SK-N-SH treated with all-trans-retinoic acid at 6 μM for 48 hours (cell line): Measurements from ENCODE around the gene AUTS2.

Experiments used
- ATAC-seq: fragments of 200-7000 bp; cut with Tn5 transposase; 3 replicates; pipeline ENCODE4 v1.9.1; 2020; ENCODE audit warnings: mild to moderate bottlenecking, moderate library complexity
- ARNTL ChIP-seq: fragments of 450-650 bp; formaldehyde crosslinking; IDR thresholded peaks from 2 replicates; pipeline ENCODE4 v1.5.0; 2020; ENCODE audit warnings: low read depth, mild to moderate bottlenecking, moderate library complexity, borderline replicate concordance
- BACH2 ChIP-seq: fragments of 250-450 bp; sonication (Bioruptor Pico); IDR thresholded peaks from 2 replicates; pipeline ENCODE4 v1.9.0; 2021; ENCODE audit warnings: mild to moderate bottlenecking, borderline replicate concordance
- CREB5 ChIP-seq: fragments of 250-450 bp; sonication (Bioruptor Pico); IDR thresholded peaks from 2 replicates; pipeline ENCODE4 v1.5.1; 2020; ENCODE audit warnings: low read depth, mild to moderate bottlenecking, moderate library complexity
- CSDC2 ChIP-seq: fragments of 250-450 bp; sonication (Bioruptor Pico); IDR thresholded peaks from 2 replicates; pipeline ENCODE4 v1.5.0; 2020; ENCODE audit warnings: mild to moderate bottlenecking, moderate library complexity
- CSRNP3 ChIP-seq: fragments of 250-450 bp; sonication (Bioruptor Pico); IDR thresholded peaks from 2 replicates; pipeline ENCODE4 v1.5.1; 2021; ENCODE audit warnings: mild to moderate bottlenecking, moderate library complexity
- ESRRG ChIP-seq: fragments of 250-450 bp; sonication (Bioruptor Pico); IDR thresholded peaks from 2 replicates; pipeline ENCODE4 v1.6.1; 2021; ENCODE audit warnings: mild to moderate bottlenecking
- GLIS3 ChIP-seq: fragments of 250-450 bp; sonication (Bioruptor Pico); IDR thresholded peaks from 2 replicates; pipeline ENCODE4 v1.5.0; 2020; ENCODE audit warnings: mild to moderate bottlenecking, moderate library complexity
- ISL1 ChIP-seq: fragments of 250-450 bp; sonication (Bioruptor Pico); IDR thresholded peaks from 2 replicates; pipeline ENCODE4 v2.1.2; 2022; ENCODE audit warnings: mild to moderate bottlenecking, moderate library complexity
- OSR1 ChIP-seq: fragments of 250-450 bp; sonication (Bioruptor Pico); IDR thresholded peaks from 2 replicates; pipeline ENCODE4 v1.8.0; 2022; ENCODE audit warnings: moderate library complexity, mild to moderate bottlenecking, inconsistent platforms
- POU6F1 ChIP-seq: fragments of 250-450 bp; sonication (Bioruptor Pico); IDR thresholded peaks from 2 replicates; pipeline ENCODE4 v1.8.0; 2021; ENCODE audit warnings: low read depth, mild to moderate bottlenecking, moderate library complexity, borderline replicate concordance
- PPARA ChIP-seq: fragments of 250-450 bp; sonication (Bioruptor Pico); IDR thresholded peaks from 2 replicates; pipeline ENCODE4 v1.5.0; 2020; ENCODE audit warnings: mild to moderate bottlenecking, borderline replicate concordance
- RARB ChIP-seq: fragments of 250-450 bp; sonication (Bioruptor Pico); IDR thresholded peaks from 2 replicates; pipeline ENCODE4 v1.8.0; 2021; ENCODE audit warnings: mild to moderate bottlenecking, moderate library complexity
- SNAI2 ChIP-seq: fragments of 250-450 bp; sonication (Bioruptor Pico); IDR thresholded peaks from 2 replicates; pipeline ENCODE4 v1.5.0; 2020; ENCODE audit warnings: mild to moderate bottlenecking, moderate library complexity
- TCF4 ChIP-seq: fragments of 250-450 bp; sonication (Bioruptor Pico); IDR thresholded peaks from 2 replicates; pipeline ENCODE4 v1.8.0; 2021; ENCODE audit warnings: mild to moderate bottlenecking, moderate library complexity, borderline replicate concordance
- TOX ChIP-seq: fragments of 250-450 bp; sonication (Bioruptor Pico); IDR thresholded peaks from 2 replicates; pipeline ENCODE4 v1.8.0; 2021; ENCODE audit warnings: mild to moderate bottlenecking, moderate library complexity, borderline replicate concordance
- TSHZ2 ChIP-seq: fragments of 250-450 bp; sonication (Bioruptor Pico); IDR thresholded peaks from 2 replicates; pipeline ENCODE4 v1.5.0; 2020; ENCODE audit warnings: mild to moderate bottlenecking, moderate library complexity
- ZC3H10 ChIP-seq: fragments of 250-450 bp; sonication (Bioruptor Pico); IDR thresholded peaks from 2 replicates; pipeline ENCODE4 v1.5.1; 2021; ENCODE audit warnings: mild to moderate bottlenecking, moderate library complexity
- ZFP3 ChIP-seq: fragments of 250-450 bp; sonication (Bioruptor Pico); IDR thresholded peaks from 2 replicates; pipeline ENCODE4 v1.5.0; 2020; ENCODE audit warnings: mild to moderate bottlenecking, moderate library complexity
- ZFP30 ChIP-seq: fragments of 450-650 bp; formaldehyde crosslinking; IDR thresholded peaks from 2 replicates; pipeline ENCODE4 v1.5.0; 2022; ENCODE audit warnings: mild to moderate bottlenecking, moderate library complexity
- ZNF565 ChIP-seq: fragments of 450-650 bp; formaldehyde crosslinking; conservative IDR thresholded peaks from 2 replicates; pipeline ENCODE4 v1.5.0; 2020; ENCODE audit warnings: low read depth, mild to moderate bottlenecking, moderate library complexity
- ZNF70 ChIP-seq: fragments of 450-650 bp; formaldehyde crosslinking; IDR thresholded peaks from 2 replicates; pipeline ENCODE4 v1.5.0; 2020; ENCODE audit warnings: mild to moderate bottlenecking, moderate library complexity
- ZNF8 ChIP-seq: fragments of 450-650 bp; formaldehyde crosslinking; IDR thresholded peaks from 2 replicates; pipeline ENCODE4 v1.5.0; 2020; ENCODE audit warnings: mild to moderate bottlenecking, moderate library complexity

The AUTS2 gene

GRCh38 chr7:69994886-69995542 lies 396.7 kb downstream of the AUTS2 start:
- no peak for TF ChIP-seq OSR1 (CRISPR knock-in tag)
- no peak for TF ChIP-seq GLIS3
- no peak for TF ChIP-seq ZC3H10 (CRISPR knock-in tag)
- no peak for TF ChIP-seq TOX (CRISPR knock-in tag)
- TF ChIP-seq ZNF565: no peak
- TF ChIP-seq TCF4 (CRISPR knock-in tag): no peak
- ATAC-seq: no peak

- no peak for ATAC-seq
Measured at GRCh38 chr7:69996121-69996520, 397.8 kb downstream of the AUTS2 start.

GRCh38 chr7:70000737-70001348 lies 402.6 kb downstream of the AUTS2 start:
- ATAC-seq: peak; percentile 64
- TF ChIP-seq TOX (CRISPR knock-in tag): no peak
- no peak for TF ChIP-seq CSDC2 (CRISPR knock-in tag)
- TF ChIP-seq TCF4 (CRISPR knock-in tag): no peak
- TF ChIP-seq ESRRG: no peak
- no peak for TF ChIP-seq ZNF70 (CRISPR knock-in tag)
- no peak for TF ChIP-seq ZNF8 (CRISPR knock-in tag)
- TF ChIP-seq OSR1 (CRISPR knock-in tag): no peak
- no peak for TF ChIP-seq ZNF565
- no peak for TF ChIP-seq PPARA (CRISPR knock-in tag)
- no peak for TF ChIP-seq GLIS3
- TF ChIP-seq SNAI2 (CRISPR knock-in tag): no peak

More at GRCh38 chr7:69996121-69996520, 397.8 kb downstream of the AUTS2 start:
- TF ChIP-seq GLIS3 (no peak), TCF4 (CRISPR knock-in tag) (no peak), ZNF70 (CRISPR knock-in tag) (no peak), ZNF8 (CRISPR knock-in tag) (no peak), CSRNP3 (CRISPR knock-in tag) (no peak), SNAI2 (CRISPR knock-in tag) (no peak), ISL1 (CRISPR knock-in tag) (no peak), ARNTL (CRISPR knock-in tag) (no peak), CSDC2 (CRISPR knock-in tag) (no peak), CREB5 (CRISPR knock-in tag) (no peak), RARB (CRISPR knock-in tag) (no peak), ZC3H10 (CRISPR knock-in tag) (no peak), ZNF565 (no peak), ZFP30 (CRISPR knock-in tag) (no peak), ESRRG (no peak), ZFP3 (CRISPR knock-in tag) (no peak), POU6F1 (CRISPR knock-in tag) (no peak), OSR1 (CRISPR knock-in tag) (no peak)

- ATAC-seq: no peak
- no peak for TF ChIP-seq ZFP3 (CRISPR knock-in tag)
- no peak for TF ChIP-seq ARNTL (CRISPR knock-in tag)
- TF ChIP-seq POU6F1 (CRISPR knock-in tag): no peak
- no peak for TF ChIP-seq TSHZ2 (CRISPR knock-in tag)
- no peak for TF ChIP-seq TOX (CRISPR knock-in tag)
- TF ChIP-seq SNAI2 (CRISPR knock-in tag): no peak
- TF ChIP-seq ZNF565: no peak
- no peak for TF ChIP-seq CREB5 (CRISPR knock-in tag)
- no peak for TF ChIP-seq OSR1 (CRISPR knock-in tag)
- no peak for TF ChIP-seq ZNF70 (CRISPR knock-in tag)
- no peak for TF ChIP-seq ZNF8 (CRISPR knock-in tag)
- TF ChIP-seq BACH2 (CRISPR knock-in tag): no peak
Measured at GRCh38 chr7:70005480-70005879, 407.2 kb downstream of the AUTS2 start.
